Caco-2 (cell line): ENCODE data around the gene HDAC4. TPM values are rescaled to one million over a fixed set of nuclear protein-coding genes. Genes with fewer than 3 reads are reported as not detected.

Source experiments
- BruUV-seq: library from RNA; stranded (reverse); fragments of 400-500 nt; replicated peaks from 2 replicates; lab custom pipeline; 2021; lab: Mats Ljungman, UMichigan
- CTCF ChIA-PET: fragments of 300-600 bp; sonication (Branson Sonifier 250); formaldehyde crosslinking; loops from one replicate; lab custom pipeline; 2022; ENCODE audit warnings: antibody characterized with exemption; lab: Charles Lee
- POLR2A ChIA-PET: fragments of 300-600 bp; sonication (Branson Sonifier 250); formaldehyde crosslinking; loops from one replicate; lab custom pipeline; 2022; ENCODE audit warnings: antibody characterized with exemption; lab: Charles Lee
- DNase-seq, 2 experiments: peaks; one replicate each; pipeline versions ENCODE4 v3.0.0 to v3.0.0-alpha.2; 2020 to 2022
- H3K27me3 ChIP-seq: replicated peaks from 2 replicates; pipeline ENCODE4 v1.6.0; 2011; ENCODE audit warnings: low read length; ENCODE audit not compliant: control insufficient read depth, insufficient read depth
- H3K36me3 ChIP-seq: 2 replicates; pipeline ENCODE4 v1.5.1; 2011; ENCODE audit warnings: low read length; ENCODE audit not compliant: control insufficient read depth, insufficient read depth
- H3K4me1 ChIP-seq: fragments of 250-450 bp; sonication (Bioruptor Pico); 2 replicates; pipeline ENCODE4 v1.5.1; 2020; ENCODE audit warnings: mild to moderate bottlenecking
- H3K4me3 ChIP-seq: 2 replicates; pipeline ENCODE4 v1.5.1; 2011; ENCODE audit warnings: low read depth, mild to moderate bottlenecking, control low read depth, low read length
- H3K9me3 ChIP-seq: fragments of 250-450 bp; sonication (Bioruptor Pico); 2 replicates; pipeline ENCODE4 v1.5.1; 2020; ENCODE audit warnings: mild to moderate bottlenecking, moderate library complexity
- H3K27ac Mint-ChIP-seq: one replicate; pipeline ENCODE4 v1.8.0; 2022; ENCODE audit warnings: mixed read lengths; ENCODE audit not compliant: unreplicated experiment
- H3K27me3 Mint-ChIP-seq: one replicate; pipeline ENCODE4 v1.8.0; 2022; ENCODE audit warnings: mixed read lengths; ENCODE audit not compliant: insufficient read depth, unreplicated experiment
- H3K36me3 Mint-ChIP-seq: one replicate; pipeline ENCODE4 v1.8.0; 2022; ENCODE audit warnings: mild to moderate bottlenecking, mixed read lengths; ENCODE audit not compliant: insufficient read depth, unreplicated experiment
- H3K4me1 Mint-ChIP-seq: one replicate; pipeline ENCODE4 v1.8.0; 2022; ENCODE audit warnings: low read depth, mixed read lengths; ENCODE audit not compliant: unreplicated experiment
- H3K4me3 Mint-ChIP-seq: one replicate; pipeline ENCODE4 v1.8.0; 2022; ENCODE audit warnings: mild to moderate bottlenecking, moderate library complexity, mixed read lengths; ENCODE audit not compliant: unreplicated experiment
- H3K9me3 Mint-ChIP-seq: one replicate; pipeline ENCODE4 v1.8.0; 2022; ENCODE audit warnings: mixed read lengths; ENCODE audit not compliant: unreplicated experiment
- intact Hi-C: fragments of 100-400 bp; cut with micrococcal nuclease; formaldehyde crosslinking; loops from one replicate; pipeline ENCODE4 v1.10.0; 2022; ENCODE audit not compliant: unreplicated experiment
- total RNA-seq: library from RNA; stranded (reverse); gene quantifications from 2 replicates; pipeline ENCODE4 v1.2.3, GENCODE V29; 2022
- TF ChIP-seq, protein P1 (sequence below), 2 experiments: fragments of 200-600 bp in 1 of 2; IDR thresholded peaks; 1 replicate in 1 of 2; 2 replicates in 1 of 2; pipeline versions ENCODE4 v1.5.1 to v1.8.0; 2011 to 2022; ENCODE audit warnings: antibody characterized with exemption in 1 of 2, control low read depth in 1 of 2, inconsistent platforms in 1 of 2, low read depth in 1 of 2, low read length in 1 of 2, mild to moderate bottlenecking in 1 of 2, moderate library complexity in 1 of 2; ENCODE audit not compliant: insufficient read depth in 1 of 2, severe bottlenecking in 1 of 2, unreplicated experiment in 1 of 2

The HDAC4 gene
- total RNA-seq, 1 experiment from 2014 or later: 15.5 TPM

DNA sequence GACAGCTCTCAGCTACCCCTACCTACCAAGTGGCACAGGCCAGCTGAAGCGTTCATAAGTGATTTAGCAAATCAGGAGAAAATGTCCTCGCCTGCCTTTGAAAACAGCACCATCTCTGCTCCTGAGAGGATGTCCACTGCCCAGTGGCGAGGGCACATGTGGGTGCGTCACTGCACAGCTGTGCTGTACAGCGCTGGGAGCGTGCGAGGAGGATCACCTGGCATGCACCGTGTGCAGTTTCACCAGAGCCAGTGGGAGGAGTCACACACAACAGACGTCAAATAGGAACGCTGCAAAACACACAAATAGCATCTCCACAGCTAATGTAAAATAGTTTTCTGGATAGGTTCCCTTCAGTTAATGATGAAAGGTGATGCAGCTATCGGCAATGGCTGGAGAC is 154.1 kb downstream of the HDAC4 start:
- no peak overlapping the region for H3K4me3 ChIP-seq
- TF ChIP-seq, protein P1, sequence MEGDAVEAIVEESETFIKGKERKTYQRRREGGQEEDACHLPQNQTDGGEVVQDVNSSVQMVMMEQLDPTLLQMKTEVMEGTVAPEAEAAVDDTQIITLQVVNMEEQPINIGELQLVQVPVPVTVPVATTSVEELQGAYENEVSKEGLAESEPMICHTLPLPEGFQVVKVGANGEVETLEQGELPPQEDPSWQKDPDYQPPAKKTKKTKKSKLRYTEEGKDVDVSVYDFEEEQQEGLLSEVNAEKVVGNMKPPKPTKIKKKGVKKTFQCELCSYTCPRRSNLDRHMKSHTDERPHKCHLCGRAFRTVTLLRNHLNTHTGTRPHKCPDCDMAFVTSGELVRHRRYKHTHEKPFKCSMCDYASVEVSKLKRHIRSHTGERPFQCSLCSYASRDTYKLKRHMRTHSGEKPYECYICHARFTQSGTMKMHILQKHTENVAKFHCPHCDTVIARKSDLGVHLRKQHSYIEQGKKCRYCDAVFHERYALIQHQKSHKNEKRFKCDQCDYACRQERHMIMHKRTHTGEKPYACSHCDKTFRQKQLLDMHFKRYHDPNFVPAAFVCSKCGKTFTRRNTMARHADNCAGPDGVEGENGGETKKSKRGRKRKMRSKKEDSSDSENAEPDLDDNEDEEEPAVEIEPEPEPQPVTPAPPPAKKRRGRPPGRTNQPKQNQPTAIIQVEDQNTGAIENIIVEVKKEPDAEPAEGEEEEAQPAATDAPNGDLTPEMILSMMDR (IDR thresholded peaks at IDR 0.05; ENCODE audit: insufficient read depth in 1 of 2, low read depth in 1 of 2, low read length in 1 of 2, severe bottlenecking in 1 of 2, unreplicated experiment in 1 of 2): no peak
- Mint-ChIP-seq H3K27ac (no peak overlapping the region), H3K36me3 (no peaks in the 10 kb centered on the region), H3K9me3 (peaks cover 7% of the 10 kb centered on the region), H3K4me1 (no peaks in the 10 kb centered on the region), H3K27me3 (no peaks in the 10 kb centered on the region), H3K4me3 (no peak overlapping the region)
- H3K27me3 ChIP-seq: no peaks in the 10 kb centered on the region
- no peaks in the 10 kb centered on the region for H3K4me1 ChIP-seq
- intact Hi-C loops: no loop called here
- DNase-seq: no peak
- H3K36me3 ChIP-seq: no peaks in the 10 kb centered on the region
- H3K9me3 ChIP-seq: no peaks in the 10 kb centered on the region
- ChIA-PET POLR2A (no interaction called here), CTCF (no interaction called here)
- BruUV-seq: no TSS peak

DNA sequence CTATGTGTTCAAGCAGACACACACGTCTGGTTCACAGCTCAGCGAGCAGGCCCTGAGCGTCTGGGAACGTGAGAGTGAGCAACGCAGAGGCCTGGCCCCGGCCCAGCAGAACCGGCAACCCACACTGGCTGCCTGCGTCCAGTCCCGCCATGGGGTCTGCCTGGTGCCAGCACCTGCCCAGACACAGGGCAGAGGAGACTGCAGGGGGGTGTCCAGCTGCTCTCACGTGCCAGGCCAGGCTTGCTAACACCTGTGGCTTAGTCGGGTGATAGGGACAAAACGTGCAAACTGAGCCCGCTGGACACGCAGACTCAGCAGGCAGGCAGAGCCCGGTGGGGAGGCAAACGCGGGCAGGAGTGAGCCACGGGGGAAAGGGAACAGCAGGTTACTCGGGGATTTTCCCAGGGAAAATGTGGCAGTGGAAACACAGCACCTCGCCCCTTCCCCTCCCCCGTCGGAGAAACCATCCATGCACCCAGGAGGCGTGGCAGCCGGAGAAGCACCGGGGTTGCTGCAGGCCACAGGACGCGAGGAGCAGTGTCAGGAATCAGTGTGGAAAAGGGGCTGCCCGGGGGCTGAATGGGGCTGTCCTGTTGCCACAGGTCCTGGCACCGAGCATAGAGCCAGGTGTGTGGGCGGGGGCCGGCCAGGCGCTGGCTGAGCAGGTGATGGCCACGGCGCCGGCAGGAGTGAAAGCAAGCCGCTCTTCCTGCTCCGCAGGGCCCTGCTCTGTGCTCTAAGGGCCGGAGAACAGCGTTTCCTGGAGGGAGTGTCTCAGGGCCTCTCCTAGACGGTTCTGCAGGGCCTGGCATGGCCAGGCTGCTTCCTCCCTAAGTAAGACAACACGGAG is 154.7 kb downstream of the HDAC4 start:
- Mint-ChIP-seq H3K36me3 (no peaks in the 10 kb centered on the region), H3K27me3 (no peaks in the 10 kb centered on the region), H3K9me3 (peaks cover 10% of the 10 kb centered on the region), H3K4me3 (no peak overlapping the region), H3K4me1 (no peaks in the 10 kb centered on the region), H3K27ac (no peak overlapping the region)
- BruUV-seq: no TSS peak
- H3K36me3 ChIP-seq: no peaks in the 10 kb centered on the region
- no peak for DNase-seq
- POLR2A ChIA-PET: no interaction called here
- TF ChIP-seq, protein P1 (IDR thresholded peaks at IDR 0.05; ENCODE audit: insufficient read depth in 1 of 2, low read depth in 1 of 2, low read length in 1 of 2, severe bottlenecking in 1 of 2, unreplicated experiment in 1 of 2): no peak
- no peak overlapping the region for H3K4me3 ChIP-seq
- no peaks in the 10 kb centered on the region for H3K9me3 ChIP-seq
- H3K4me1 ChIP-seq: no peaks in the 10 kb centered on the region
- CTCF ChIA-PET: no interaction called here
- H3K27me3 ChIP-seq: no peaks in the 10 kb centered on the region
- intact Hi-C loops: no loop called here

DNA sequence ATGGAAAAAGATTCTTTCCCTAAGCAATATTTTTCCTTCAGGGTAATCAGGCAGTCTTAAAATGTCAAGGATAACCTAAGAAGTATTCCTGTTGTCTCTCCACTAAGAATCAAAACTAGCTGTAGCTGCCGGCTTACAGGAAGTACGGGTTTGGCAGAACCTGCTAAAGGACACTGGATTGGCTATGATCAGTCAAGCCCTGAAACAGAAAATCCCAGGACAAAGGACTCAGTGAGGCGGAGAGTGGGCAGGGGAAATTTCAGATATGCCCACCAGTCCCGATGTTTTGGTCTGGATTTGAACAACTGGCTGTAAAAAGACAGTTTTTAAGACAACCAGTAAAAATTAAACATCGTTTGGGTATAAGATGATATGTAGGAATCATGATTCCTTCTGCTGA is 155.7 kb downstream of the HDAC4 start:
- ChIA-PET POLR2A (no interaction called here), CTCF (no interaction called here)
- H3K27me3 ChIP-seq: no peaks in the 10 kb centered on the region
- no peaks in the 10 kb centered on the region for H3K36me3 Mint-ChIP-seq
- no peaks in the 10 kb centered on the region for H3K4me1 ChIP-seq
- no peak overlapping the region for H3K4me3 ChIP-seq
- H3K9me3 ChIP-seq: no peaks in the 10 kb centered on the region
- H3K4me3 Mint-ChIP-seq: no peak overlapping the region
- no peaks in the 10 kb centered on the region for H3K36me3 ChIP-seq
- H3K27ac Mint-ChIP-seq: no peak overlapping the region
- TF ChIP-seq, protein P1 (IDR thresholded peaks at IDR 0.05; ENCODE audit: insufficient read depth in 1 of 2, low read depth in 1 of 2, low read length in 1 of 2, severe bottlenecking in 1 of 2, unreplicated experiment in 1 of 2): no peak
- no peak for DNase-seq
- intact Hi-C loops: no loop called here
- H3K27me3 Mint-ChIP-seq: no peaks in the 10 kb centered on the region
- BruUV-seq: no TSS peak
- no peaks in the 10 kb centered on the region for H3K4me1 Mint-ChIP-seq
- peaks cover 10% of the 10 kb centered on the region for H3K9me3 Mint-ChIP-seq
